Measurements from ENCODE around the gene ZNF341. TPM values are rescaled to one million over a fixed set of nuclear protein-coding genes. Genes with fewer than 3 reads are reported as not detected.

Gene ZNF341
- total RNA-seq, 1 donor from 2014 or later: 0.99 TPM

- DNase-seq (ENCODE audit: low read depth in 2 of 2): no peak
Observed at GRCh38 chr20:33766686-33767085, 34.9 kb downstream of the ZNF341 start.

DNA sequence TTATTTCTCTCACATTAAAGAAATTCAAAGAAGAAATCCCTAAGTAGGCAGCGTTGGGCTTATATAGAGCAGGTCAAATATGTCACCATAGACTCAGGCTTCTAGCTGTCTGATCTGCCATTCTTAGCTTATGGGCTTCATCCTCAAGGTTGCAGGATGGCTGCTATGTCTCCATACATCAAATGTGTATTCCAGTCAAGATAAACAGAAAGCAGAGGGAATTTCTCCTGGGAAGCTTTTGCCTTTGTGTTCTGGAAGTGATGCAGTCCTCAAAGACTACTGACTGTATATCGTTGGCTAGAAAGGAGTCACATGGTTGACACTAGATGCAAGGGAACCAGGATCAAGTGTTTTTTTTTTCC lies 36.0 kb downstream of the ZNF341 start:
- no peak for DNase-seq (ENCODE audit: low read depth in 2 of 2)

GRCh38 chr20:33769043-33769442 lies 37.2 kb downstream of the ZNF341 start:
- no peak for DNase-seq (ENCODE audit: low read depth in 2 of 2)

DNA sequence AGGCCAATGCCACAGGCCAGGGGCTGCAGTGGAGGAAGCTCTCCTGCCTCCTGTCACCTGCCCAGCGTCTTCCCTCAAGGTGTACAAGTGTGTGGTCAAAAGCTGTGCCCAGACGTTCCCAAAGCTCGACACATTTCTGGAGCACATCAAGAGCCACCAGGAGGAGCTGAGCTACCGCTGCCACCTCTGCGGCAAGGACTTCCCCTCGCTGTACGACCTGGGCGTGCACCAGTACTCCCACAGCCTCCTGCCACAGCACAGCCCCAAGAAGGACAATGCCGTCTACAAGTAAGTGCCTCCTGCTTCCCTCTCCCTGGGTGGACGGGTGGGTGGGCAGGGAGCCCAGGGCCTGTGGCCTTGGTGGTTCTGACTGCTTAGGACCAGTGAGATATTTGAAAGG lies 38.2 kb downstream of the ZNF341 start:
- DNase-seq (ENCODE audit: low read depth in 2 of 2): no peak

DNA sequence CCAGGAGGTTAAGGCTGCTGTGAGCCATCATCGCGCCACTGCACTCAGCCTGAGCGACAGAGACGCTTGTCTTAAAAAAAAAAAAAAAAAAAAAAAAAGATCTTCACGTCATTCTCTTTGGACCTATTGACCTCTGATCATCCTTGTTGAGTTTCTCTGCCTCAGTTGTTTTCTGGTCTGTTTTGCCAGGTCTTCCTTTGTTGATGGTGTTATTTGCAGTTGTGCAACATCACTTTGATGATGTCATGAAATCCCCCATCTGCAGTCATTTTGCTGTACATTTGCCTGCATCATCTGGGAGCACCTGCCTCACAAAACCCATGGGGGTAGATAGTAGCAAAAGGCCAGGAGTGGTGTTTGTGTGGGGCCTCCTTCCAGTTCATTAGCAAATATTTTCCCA lies 40.1 kb downstream of the ZNF341 start:
- no peak for DNase-seq (ENCODE audit: low read depth in 2 of 2)

GRCh38 chr20:33772439-33772838 lies 40.6 kb downstream of the ZNF341 start:
- no peak for DNase-seq (ENCODE audit: low read depth in 2 of 2)

- DNase-seq (ENCODE audit: low read depth in 2 of 2): no peak
Observed at GRCh38 chr20:33773412-33774089, 41.8 kb downstream of the ZNF341 start.

- DNase-seq (ENCODE audit: low read depth in 2 of 2): no peak
Observed at GRCh38 chr20:33777816-33778215, 46.0 kb downstream of the ZNF341 start.

- DNase-seq (ENCODE audit: low read depth in 2 of 2): no peak
Observed at GRCh38 chr20:33781133-33781532, 49.3 kb downstream of the ZNF341 start.

GRCh38 chr20:33781945-33782344 lies 50.1 kb downstream of the ZNF341 start:
- DNase-seq (ENCODE audit: low read depth in 2 of 2): no peak

DNA sequence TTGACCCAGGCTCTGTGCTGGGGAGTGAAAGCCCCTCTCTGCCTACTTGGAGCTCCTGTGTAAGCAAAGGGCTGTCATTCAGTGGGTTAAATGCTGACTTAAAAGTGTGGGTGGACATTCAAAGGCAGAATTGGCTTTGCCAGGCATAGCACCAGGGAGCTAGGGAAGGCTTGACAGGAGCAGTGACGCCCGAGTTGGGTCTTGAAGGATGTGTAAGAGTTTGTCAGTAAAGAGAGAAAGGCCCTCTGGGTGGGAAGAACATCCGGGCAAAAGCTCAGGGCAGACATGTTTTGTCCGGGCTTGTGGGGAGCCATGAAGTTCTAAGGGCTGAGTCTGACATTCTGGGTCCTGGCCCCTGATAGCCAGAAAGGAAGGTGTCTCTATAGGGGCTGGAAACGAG lies 51.5 kb downstream of the ZNF341 start:
- DNase-seq (ENCODE audit: low read depth in 2 of 2): no peak

GRCh38 chr20:33783818-33784217 lies 52.0 kb downstream of the ZNF341 start:
- no peak for DNase-seq (ENCODE audit: low read depth in 2 of 2)

GRCh38 chr20:33784225-33784624 lies 52.4 kb downstream of the ZNF341 start:
- no peak for DNase-seq (ENCODE audit: low read depth in 2 of 2)

GRCh38 chr20:33785503-33785902 lies 53.7 kb downstream of the ZNF341 start:
- no peak for DNase-seq (ENCODE audit: low read depth in 2 of 2)

DNA sequence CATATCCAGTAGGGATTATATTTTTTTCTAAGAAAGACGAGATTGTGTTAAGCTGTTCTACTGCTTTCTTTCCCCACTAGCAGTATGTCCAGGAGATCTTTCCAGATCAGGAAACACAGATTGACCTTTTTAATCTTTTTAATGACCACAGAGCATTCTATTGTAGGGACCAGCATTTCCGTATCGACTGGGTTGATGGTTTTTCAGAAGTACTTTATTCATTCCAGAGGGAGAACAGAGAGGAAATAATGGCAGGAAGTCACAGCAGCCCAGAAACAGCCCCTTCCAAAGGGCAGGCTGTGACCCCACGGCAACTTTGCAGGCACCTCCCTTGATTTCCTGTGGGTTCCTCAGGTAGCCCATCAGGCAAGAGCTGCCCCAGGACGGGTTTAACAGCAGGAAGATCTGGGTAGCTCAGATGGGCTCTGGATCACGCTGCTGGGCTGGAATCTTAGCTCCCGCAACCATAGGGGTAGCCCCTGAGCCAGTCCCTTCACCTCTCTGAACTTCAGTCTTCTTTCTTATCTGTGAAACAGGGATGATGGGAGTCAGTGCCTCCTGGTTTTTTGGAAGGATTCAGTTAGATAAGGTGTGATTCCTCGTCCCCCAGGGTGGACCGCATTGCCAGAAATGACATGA lies 55.6 kb downstream of the ZNF341 start:
- DNase-seq (ENCODE audit: low read depth in 2 of 2): peak; percentile 46 to 55

GRCh38 chr20:33788351-33789049 lies 56.7 kb downstream of the ZNF341 start:
- no peak for DNase-seq (ENCODE audit: low read depth in 2 of 2)

DNA sequence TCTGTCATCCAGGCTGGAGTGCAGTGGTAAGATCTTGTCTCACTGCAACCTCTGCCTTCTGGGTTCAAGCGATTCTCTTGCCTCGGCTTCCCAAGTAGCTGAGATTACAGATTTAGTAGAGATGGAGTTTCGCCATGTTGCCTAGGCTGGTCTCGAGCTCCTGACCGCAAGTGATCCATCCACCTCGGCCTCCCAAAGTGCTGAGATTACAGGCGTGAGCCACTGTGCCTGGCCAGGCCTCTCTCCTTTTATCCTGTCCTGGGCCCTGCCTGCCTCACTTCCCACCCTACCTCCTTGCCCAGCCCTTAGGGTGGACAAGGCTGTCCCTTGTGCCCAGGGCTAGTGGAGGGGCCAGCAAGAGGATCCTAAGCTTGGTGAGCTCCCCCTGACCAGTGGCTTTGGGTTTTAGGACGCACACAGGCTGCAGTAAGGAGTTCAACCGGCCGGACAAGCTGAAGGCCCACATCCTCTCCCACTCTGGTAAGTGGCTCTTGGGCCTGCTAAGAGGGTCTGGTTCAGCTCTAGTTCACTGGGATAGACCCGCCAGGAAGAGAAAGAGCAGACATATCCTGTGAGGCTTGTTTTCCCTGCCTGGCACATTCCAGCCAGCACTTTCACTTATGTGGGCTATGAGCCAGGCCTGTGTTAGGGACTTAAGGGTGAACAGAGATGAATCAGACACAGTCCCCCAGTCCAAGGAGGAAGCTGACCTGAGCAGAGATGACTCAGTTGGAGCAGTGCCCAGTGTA lies 57.5 kb downstream of the ZNF341 start:
- peak; percentile 89 to 99 for DNase-seq (ENCODE audit: low read depth in 2 of 2)

DNA sequence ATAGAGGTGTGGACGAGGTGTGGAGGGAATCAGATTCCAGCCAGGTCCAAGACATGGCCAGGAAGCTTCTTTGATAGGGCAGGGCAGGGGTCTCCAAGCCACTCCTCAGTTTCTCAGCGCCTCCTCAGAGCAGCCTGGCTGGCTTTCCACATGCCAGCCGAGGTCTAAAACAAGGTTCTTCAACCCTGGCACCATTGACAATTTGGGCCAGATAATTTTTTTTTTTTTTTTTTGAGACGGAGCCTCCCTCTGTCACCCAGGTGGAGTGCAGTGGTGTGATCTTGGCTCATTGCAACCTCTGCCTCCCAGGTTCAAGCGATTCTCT lies 58.0 kb downstream of the ZNF341 start:
- no peak for DNase-seq (ENCODE audit: low read depth in 2 of 2)

GRCh38 chr20:33790566-33790965 lies 58.8 kb downstream of the ZNF341 start:
- no peak for DNase-seq (ENCODE audit: low read depth in 2 of 2)

DNA sequence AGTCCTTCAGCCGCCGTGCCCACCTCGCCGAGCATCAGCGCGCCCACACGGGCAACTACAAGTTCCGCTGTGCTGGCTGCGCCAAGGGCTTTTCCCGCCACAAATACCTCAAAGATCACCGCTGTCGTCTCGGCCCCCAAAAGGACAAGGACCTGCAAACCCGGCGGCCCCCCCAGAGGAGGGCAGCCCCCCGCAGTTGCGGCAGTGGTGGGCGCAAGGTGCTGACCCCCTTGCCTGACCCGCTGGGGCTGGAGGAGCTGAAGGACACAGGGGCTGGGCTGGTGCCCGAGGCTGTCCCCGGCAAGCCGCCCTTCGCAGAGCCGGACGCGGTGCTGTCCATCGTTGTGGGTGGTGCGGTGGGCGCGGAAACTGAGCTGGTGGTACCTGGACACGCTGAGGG lies 59.2 kb downstream of the ZNF341 start:
- DNase-seq (ENCODE audit: low read depth in 2 of 2): no peak

DNA sequence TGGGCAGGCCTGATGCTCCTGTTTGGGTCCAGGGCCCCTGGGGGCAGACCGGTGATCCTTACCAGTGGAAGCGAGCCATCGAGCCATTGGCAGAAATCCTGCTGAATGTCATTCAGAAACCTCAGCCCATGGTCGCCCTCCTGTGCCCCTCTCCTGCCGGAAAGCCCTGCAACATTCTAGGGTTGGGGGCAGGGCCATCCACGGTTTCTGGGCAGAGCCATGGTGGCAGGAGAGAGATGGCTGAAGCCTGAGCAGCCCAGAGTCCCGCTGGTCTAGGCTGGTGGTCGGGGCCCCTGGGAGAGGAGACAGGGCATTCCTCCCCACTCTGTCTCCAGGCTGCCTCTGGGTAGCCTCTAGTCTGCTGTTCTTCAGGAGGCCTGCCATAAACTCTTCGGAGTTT lies 59.7 kb downstream of the ZNF341 start:
- DNase-seq (ENCODE audit: low read depth in 2 of 2): no peak

- DNase-seq (ENCODE audit: low read depth in 2 of 2): peak; percentile 72 to 74
Observed at GRCh38 chr20:33791959-33792597, 60.3 kb downstream of the ZNF341 start.

Data from lung microvascular endothelial cell (primary cell).